Neural cell (in vitro differentiated cells): ENCODE results near the gene FBXO11.

Experiments
- EP300 ChIP-seq: fragments of 450-650 bp; conservative IDR thresholded peaks from 2 replicates; pipeline ENCODE4 v1.6.1; 2014; ENCODE audit warnings: antibody characterized with exemption, mild to moderate bottlenecking, moderate library complexity; ENCODE audit not compliant: poor library complexity, severe bottlenecking
- EZH2 ChIP-seq: fragments of 200-600, 300-800 bp; shearing (Covaris generic), sonication (generic); IDR thresholded peaks from 2 replicates; pipeline ENCODE4 v1.6.1; 2014; ENCODE audit warnings: antibody characterized with exemption, low read length, borderline replicate concordance, mild to moderate bottlenecking; ENCODE audit not compliant: insufficient read depth, poor library complexity, severe bottlenecking
- MXI1 ChIP-seq: fragments of 450-650 bp; conservative IDR thresholded peaks from 2 replicates; pipeline ENCODE4 v1.6.1; 2014; ENCODE audit warnings: antibody characterized with exemption, mild to moderate bottlenecking; ENCODE audit not compliant: poor library complexity, severe bottlenecking
- POLR2AphosphoS5 ChIP-seq: IDR thresholded peaks from 2 replicates; pipeline ENCODE4 v1.6.1; 2012
- RAD21 ChIP-seq: fragments of 450-650 bp; conservative IDR thresholded peaks from 2 replicates; pipeline ENCODE4 v1.6.1; 2014; ENCODE audit warnings: antibody characterized with exemption, mild to moderate bottlenecking, moderate library complexity
- SMC3 ChIP-seq: fragments of 450-650 bp; conservative IDR thresholded peaks from 2 replicates; pipeline ENCODE4 v1.6.1; 2014; ENCODE audit warnings: antibody characterized with exemption, mild to moderate bottlenecking, moderate library complexity; ENCODE audit not compliant: poor library complexity
- TAF1 ChIP-seq: IDR thresholded peaks from 2 replicates; pipeline ENCODE4 v1.6.1; 2012; ENCODE audit warnings: low read depth
- TF ChIP-seq, protein P1 (sequence below): fragments of 450-650 bp; IDR thresholded peaks from 2 replicates; pipeline ENCODE4 v1.5.1; 2014; ENCODE audit warnings: antibody characterized with exemption, mild to moderate bottlenecking, moderate library complexity; ENCODE audit not compliant: poor library complexity, severe bottlenecking
- TF ChIP-seq, protein P2 (sequence below): IDR thresholded peaks from 2 replicates; pipeline ENCODE4 v1.6.1; 2012; ENCODE audit warnings: borderline replicate concordance

DNA sequence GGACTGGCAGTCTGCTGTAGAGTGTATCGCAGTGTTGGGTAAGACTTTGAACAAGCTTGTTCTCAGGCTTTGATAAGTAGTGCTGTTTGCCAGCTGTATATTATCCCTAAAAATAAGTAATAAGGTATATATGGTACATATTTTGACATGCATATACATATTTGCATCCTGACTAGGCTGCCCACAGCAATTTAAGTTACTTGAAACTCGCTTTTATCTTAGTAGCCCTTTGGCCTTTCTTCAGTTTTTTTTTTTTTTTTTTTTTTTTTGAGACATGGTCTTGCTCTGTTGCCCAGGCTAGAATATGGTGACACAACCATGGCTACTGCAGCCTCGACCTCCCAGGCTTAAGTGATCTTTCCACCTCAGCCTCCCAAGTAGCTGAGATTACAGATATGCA lies 105.2 kb downstream of the FBXO11 start:
- TF ChIP-seq, protein P1, sequence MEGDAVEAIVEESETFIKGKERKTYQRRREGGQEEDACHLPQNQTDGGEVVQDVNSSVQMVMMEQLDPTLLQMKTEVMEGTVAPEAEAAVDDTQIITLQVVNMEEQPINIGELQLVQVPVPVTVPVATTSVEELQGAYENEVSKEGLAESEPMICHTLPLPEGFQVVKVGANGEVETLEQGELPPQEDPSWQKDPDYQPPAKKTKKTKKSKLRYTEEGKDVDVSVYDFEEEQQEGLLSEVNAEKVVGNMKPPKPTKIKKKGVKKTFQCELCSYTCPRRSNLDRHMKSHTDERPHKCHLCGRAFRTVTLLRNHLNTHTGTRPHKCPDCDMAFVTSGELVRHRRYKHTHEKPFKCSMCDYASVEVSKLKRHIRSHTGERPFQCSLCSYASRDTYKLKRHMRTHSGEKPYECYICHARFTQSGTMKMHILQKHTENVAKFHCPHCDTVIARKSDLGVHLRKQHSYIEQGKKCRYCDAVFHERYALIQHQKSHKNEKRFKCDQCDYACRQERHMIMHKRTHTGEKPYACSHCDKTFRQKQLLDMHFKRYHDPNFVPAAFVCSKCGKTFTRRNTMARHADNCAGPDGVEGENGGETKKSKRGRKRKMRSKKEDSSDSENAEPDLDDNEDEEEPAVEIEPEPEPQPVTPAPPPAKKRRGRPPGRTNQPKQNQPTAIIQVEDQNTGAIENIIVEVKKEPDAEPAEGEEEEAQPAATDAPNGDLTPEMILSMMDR = no peak
- TF ChIP-seq EP300 (no peak), RAD21 (no peak), POLR2AphosphoS5 (no peak), EZH2 (no peak), SMC3 (no peak), TAF1 (no peak), MXI1 (no peak)
- TF ChIP-seq, protein P2, sequence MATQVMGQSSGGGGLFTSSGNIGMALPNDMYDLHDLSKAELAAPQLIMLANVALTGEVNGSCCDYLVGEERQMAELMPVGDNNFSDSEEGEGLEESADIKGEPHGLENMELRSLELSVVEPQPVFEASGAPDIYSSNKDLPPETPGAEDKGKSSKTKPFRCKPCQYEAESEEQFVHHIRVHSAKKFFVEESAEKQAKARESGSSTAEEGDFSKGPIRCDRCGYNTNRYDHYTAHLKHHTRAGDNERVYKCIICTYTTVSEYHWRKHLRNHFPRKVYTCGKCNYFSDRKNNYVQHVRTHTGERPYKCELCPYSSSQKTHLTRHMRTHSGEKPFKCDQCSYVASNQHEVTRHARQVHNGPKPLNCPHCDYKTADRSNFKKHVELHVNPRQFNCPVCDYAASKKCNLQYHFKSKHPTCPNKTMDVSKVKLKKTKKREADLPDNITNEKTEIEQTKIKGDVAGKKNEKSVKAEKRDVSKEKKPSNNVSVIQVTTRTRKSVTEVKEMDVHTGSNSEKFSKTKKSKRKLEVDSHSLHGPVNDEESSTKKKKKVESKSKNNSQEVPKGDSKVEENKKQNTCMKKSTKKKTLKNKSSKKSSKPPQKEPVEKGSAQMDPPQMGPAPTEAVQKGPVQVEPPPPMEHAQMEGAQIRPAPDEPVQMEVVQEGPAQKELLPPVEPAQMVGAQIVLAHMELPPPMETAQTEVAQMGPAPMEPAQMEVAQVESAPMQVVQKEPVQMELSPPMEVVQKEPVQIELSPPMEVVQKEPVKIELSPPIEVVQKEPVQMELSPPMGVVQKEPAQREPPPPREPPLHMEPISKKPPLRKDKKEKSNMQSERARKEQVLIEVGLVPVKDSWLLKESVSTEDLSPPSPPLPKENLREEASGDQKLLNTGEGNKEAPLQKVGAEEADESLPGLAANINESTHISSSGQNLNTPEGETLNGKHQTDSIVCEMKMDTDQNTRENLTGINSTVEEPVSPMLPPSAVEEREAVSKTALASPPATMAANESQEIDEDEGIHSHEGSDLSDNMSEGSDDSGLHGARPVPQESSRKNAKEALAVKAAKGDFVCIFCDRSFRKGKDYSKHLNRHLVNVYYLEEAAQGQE = no peak
